ENCODE measurements around the gene MRE11.
"Not testable (repeated sequence)": the region's sequence is repeated elsewhere in the genome, so short reads cannot be mapped to it uniquely, and the experiment has no call there.

The MRE11 gene

DNA sequence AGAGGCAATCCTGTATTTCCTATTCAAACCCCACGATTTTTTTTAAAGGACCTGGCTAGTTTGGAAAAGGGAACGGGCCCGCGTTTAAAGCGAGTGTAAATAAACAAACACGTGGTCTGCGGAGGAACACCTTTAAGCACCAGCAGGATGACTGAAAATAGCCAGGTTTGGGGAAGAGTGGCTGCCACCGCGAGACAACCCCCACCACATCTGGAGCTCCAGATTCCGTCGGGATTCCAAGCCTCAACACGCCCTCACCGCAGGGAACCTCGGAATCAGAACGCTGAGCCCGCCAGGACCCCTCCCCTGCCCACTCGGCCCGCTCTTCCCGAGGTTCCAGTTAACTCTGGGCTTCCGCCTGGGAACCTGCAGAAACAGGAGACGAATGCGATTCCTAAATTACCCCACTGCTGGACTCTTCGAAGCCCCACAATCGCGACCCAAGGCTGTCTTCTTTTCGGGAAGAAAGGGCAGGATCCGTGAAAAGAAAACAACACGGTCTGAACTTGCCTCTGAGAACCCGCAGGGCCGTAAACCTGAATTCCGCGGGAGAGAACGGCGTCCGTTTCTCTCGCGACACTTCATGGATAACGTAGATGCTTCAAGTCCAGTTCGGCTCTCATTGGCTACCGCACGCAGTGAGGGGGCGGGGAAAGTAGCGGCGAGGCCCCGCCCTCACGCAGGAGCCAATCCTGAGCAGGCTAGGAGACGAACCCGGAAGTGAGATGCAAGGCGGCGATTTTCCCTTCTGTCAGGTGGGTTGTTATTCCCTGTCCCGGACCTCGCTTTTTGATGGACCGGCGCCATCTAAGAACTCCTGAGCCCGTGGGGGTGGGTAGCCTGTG, at the start of gene MRE11, which contains the start of gene ANKRD49:
Gene MRE11, minus strand, starts transcription at position 564 of the 845 bp plus-strand sequence. CDS start 1,043 bp downstream, outside the sequence.
Gene ANKRD49, plus strand, starts transcription at position 704 of the 845 bp plus-strand sequence. CDS start 2,710 bp downstream, outside the sequence.
- DNase-seq, result peak; percentile 97

DNA sequence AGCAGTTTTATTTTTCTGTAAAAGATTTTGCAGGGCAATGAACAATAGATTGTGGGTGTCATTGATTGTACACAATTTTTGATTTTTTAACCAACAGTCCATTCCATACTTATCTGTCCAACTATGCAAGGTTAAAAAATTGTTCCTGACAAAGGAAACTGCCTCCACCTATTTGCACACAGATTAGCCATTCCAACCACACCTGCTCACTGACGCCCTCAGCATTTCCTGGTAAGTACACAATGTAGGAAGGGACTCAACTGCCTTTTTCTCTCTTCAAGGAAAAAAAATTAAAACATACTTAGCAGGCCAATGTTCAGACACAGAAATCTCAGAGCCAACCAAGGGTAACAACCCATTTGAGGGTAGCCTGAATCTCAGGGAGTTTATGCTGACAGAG, 45.8 kb upstream of the MRE11 start:
- DNase-seq, result no peak

GRCh38 chr11:94537031-94537600, 43.5 kb upstream of the MRE11 start:
- peak; percentile 24 for DNase-seq

DNA sequence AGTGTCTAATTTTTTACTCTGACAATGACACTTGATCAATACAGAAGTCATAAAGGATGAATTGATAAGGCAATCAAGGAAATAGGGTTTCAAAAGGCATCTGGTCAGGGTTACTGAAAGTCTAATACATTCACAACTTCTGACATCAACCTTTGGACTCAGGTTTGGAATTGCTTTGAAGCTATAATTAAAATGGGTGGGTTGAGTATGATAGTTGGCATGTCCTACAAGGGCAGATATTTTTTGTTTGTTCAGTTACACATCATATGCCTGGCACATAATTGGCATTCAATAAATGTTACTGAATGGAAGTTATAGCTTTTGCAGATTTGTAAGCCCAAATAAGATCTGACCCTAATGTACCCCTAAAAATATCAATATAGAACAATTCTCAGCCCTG, 42.7 kb upstream of the MRE11 start:
- no peak for DNase-seq

DNA sequence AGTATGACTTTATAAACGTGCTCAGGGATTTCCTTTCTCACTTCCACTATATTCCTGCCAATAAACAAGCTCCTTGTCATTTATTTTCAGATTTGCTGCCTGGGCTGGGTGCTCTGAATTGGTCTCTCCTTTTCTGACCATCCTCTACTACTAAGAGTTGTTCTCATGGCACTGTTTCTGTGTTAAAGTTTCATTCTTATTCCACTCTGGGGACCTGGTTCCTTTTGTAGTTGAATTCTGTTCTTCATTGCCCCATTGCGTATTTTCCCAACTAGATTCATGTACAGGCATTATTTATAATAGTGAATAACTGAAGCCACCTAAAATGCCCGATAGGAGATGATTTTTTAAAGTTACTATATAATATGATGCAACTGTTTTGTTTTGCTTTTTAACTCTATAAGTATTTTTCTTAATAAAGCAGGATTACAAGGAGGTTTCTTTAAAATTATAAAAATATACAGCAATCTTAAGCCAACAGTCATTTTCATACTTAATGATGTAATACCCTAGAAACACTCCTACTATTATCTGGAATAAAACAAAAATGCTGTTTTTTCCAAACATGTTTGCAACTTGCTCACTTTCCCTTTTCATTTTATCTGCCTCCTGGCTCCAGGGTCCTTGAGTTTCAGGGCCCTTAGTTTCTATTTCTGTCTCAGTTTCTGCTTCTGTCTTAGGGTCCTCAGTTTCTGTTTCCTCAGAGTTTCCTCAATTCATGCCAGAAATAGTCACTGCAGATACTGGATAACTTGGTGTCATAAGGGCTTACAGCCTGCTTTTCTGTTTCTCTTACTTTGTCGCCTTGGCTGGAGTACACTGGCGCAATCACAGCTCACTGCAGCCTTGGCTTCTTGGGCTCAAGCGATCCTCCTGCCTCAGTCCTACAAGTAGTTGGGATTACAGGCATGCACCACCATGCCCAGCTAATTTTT, 40.3 kb upstream of the MRE11 start:
- no peak for DNase-seq

- DNase-seq, result no peak
These were observed 39.6 kb upstream of the MRE11 start for GRCh38 chr11:94533206-94533605.

- DNase-seq, result no peak
These were observed 38.6 kb upstream of the MRE11 start for GRCh38 chr11:94532211-94532610.

- no peak for DNase-seq
These were observed 34.9 kb upstream of the MRE11 start for GRCh38 chr11:94528551-94528950.

GRCh38 chr11:94526645-94527438, 33.2 kb upstream of the MRE11 start:
- no peak for DNase-seq

- DNase-seq, result peak; percentile 57
These were observed 32.1 kb upstream of the MRE11 start for GRCh38 chr11:94525546-94526324.

- DNase-seq, result no peak
These were observed 30.7 kb upstream of the MRE11 start for GRCh38 chr11:94524341-94524740.

GRCh38 chr11:94521684-94522083, 28.0 kb upstream of the MRE11 start:
- DNase-seq, result no peak

GRCh38 chr11:94519478-94520084, 25.9 kb upstream of the MRE11 start:
- DNase-seq, result no peak

DNA sequence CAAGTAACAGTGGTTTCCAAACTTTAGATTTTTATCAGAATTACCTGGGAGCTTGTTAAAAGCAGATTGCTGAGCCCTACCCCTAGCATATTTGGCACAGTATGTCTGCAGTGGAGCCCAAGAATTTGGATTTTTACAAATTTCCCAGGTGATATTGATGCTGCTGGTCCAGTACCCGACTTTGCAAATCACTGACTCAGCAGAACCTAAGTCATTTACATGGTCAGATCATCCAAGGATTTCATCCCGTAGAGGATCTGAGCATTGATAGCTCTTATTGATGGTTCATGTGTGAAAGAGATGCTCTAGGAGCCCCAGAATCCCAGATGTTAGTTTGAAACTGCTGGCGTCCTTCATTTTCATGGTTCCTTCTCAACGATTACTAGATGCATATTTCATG, 24.7 kb upstream of the MRE11 start:
- DNase-seq, result no peak

GRCh38 chr11:94516725-94517124, 23.1 kb upstream of the MRE11 start:
- no peak for DNase-seq

DNA sequence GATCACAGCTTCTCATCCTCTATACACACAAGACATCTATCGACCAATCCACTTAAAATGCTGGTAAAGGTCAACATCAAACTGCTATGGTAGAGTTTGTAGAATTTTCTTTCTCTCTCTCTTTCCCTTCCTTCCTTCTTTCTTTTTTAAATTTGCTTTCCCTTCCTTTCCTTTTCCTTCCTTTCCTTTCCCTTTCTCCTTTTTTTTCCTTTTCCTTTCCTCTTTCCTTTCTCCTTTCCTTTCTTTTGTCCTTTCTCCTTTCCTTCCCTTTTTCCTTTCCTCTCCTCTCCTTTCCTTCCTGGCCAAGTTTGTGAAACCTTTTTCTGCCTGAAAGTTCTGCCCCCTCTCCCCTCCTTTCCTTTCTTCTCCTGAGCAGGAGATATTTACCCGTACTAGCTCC, 21.8 kb upstream of the MRE11 start:
- DNase-seq, result no peak

GRCh38 chr11:94513091-94513490, 19.4 kb upstream of the MRE11 start:
- DNase-seq, result no peak

DNA sequence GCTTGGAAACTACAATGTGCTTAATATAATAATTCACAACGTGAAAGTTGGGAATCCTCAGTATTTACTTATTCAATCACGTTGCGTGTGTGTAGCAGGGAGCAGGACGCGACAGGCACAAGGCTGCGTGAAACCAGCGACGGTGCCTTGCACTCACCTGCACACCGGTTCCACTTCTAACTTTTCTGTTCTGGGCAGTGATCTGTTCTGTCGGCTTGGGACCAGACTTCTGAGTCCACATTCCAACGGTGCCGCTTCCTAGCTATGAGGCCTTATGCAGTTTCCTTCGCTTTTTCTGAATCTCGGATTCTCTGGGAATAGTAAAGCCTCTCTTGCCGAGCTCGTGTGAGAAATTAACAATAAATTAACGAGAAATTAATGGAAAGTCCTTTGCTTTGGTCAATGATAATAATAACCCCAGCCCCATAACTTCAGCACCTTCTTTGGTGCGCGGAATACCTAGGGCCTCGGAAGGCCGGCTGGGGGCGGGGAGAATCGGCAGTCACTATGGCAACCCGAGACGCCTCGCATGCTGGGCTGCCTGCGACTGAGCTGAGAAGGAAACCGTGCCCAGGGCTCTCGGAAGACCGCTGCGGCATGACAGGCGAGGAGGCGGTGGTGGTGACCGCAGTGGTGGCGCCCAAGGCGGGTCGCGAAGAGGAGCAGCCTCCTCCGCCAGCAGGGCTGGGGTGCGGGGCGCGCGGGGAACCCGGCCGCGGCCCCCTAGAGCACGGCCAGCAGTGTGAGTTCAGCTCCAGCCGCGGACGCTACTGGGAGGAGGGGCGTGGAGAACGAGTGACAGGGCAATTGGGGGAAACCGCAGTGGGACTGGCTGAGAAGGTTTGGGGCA, 18.5 kb upstream of the MRE11 start, which contains the start of gene C11orf97:
Gene C11orf97, plus strand, starts transcription at position 530 of the 850 bp plus-strand sequence. Its CDS starts 68 bp downstream, at position 598.
- no peak for DNase-seq

DNA sequence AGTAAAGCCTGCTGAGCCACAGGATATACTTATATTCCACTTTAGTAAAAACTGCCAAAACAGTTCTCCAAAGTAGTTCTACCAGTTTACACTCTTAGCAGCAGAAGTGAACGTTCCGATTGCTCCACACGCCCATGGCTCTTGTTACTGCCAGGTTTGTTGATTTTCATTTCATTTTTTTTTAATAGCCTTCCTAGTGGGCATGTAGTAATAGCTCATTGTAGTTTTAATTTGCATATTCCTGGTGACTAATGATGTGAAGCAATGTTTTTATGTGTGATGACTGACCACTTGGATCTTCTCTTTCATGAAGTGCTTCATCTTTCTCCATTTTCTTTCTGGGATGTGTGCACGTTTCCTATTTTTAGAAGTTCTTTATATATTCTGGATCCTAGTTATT, 13.8 kb upstream of the MRE11 start:
- DNase-seq, result no peak

- not testable (repeated sequence) for DNase-seq
These were observed 12.9 kb upstream of the MRE11 start for GRCh38 chr11:94506513-94506912.

Measured in NCI-H226 (cell line).